ENCODE measurements around the gene TRMT44.
A peak's percentile ranks its signal among the peaks of the same experiment; 100 is the strongest.
"Not testable (repeated sequence)": the region's sequence is repeated elsewhere in the genome, so short reads cannot be mapped to it uniquely, and the experiment has no call there.

Gene TRMT44

DNA sequence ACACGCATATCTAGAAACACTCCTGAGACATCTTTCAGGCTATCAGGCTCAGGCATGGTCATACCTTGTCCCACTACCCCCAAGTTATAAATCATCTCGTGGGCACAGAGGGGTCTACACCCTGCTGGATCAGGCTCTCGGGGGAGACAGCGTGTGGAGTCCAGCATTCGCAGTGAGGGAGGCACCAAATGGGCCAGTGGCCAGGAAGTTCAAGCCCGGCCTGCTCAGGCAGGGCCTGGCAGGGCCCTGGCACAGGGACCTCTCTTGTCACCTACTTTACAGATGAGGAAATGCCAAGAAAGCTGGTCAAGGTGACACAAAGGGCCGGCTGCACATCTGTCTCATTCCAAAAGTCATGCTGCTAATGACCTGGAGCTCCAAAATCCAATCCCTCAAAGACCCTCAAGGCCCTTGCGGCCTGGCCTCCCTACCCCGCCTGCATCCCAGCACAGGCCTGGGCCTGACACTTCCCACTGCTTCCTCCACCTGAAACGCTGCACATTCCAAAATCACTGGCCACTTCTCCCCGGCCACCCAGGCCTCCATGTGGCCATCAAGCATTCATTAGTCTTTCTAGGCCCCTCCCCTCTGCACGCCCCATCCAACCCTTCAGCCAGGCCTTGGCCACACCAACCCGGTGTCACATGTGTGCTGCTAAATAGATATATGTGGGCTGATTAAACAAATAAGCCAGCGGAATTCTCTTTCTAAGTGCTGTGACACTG is 35.6 kb upstream of the TRMT44 start:
- POLR2A ChIA-PET: no interaction called here

DNA sequence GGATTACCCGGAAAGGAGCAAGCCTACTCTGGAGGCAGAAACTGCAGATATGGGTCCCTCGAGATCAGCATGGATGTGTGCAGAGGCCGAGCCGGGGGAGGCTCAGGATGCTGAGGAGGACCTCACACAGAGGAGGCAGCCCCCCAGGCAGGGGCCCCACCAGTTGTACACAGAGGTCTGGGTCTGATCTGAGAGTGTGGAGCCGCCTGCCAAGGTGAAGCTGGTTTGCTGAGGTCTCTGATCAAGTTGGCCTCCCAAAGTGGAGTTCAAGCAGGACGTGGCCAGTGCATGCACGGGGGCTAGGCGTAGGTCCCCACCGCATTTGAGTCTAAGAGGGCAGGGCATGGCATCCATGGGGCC is 35.1 kb upstream of the TRMT44 start:
- DNase-seq (ENCODE audit: extremely low spot score): no peak
- TF ChIP-seq, protein P1, sequence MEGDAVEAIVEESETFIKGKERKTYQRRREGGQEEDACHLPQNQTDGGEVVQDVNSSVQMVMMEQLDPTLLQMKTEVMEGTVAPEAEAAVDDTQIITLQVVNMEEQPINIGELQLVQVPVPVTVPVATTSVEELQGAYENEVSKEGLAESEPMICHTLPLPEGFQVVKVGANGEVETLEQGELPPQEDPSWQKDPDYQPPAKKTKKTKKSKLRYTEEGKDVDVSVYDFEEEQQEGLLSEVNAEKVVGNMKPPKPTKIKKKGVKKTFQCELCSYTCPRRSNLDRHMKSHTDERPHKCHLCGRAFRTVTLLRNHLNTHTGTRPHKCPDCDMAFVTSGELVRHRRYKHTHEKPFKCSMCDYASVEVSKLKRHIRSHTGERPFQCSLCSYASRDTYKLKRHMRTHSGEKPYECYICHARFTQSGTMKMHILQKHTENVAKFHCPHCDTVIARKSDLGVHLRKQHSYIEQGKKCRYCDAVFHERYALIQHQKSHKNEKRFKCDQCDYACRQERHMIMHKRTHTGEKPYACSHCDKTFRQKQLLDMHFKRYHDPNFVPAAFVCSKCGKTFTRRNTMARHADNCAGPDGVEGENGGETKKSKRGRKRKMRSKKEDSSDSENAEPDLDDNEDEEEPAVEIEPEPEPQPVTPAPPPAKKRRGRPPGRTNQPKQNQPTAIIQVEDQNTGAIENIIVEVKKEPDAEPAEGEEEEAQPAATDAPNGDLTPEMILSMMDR (IDR thresholded peaks at IDR 0.05; ENCODE audit: control extremely low read depth, extremely low read depth, low read depth, missing control alignments): no peak
- CTCF ChIA-PET: interaction anchor here (1.7 to 10.8 kb wide), 4 partner anchors 11 to 229 kb away, joined by 5 to 85 read pairs (median 28); no protein-coding TSS in a partner anchor
- POLR2A ChIA-PET: no interaction called here

More for the DNA sequence above, 35.6 kb upstream of the TRMT44 start:
- CTCF ChIA-PET: interaction anchor here (0.8 to 10.8 kb wide), 6 partner anchors 11 to 228 kb away, joined by 3 to 85 read pairs (median 6); no protein-coding TSS in a partner anchor
- TF ChIP-seq, protein P1 (IDR thresholded peaks at IDR 0.05; ENCODE audit: control extremely low read depth, extremely low read depth, low read depth, missing control alignments): no peak
- no peak for DNase-seq (ENCODE audit: extremely low spot score)

DNA sequence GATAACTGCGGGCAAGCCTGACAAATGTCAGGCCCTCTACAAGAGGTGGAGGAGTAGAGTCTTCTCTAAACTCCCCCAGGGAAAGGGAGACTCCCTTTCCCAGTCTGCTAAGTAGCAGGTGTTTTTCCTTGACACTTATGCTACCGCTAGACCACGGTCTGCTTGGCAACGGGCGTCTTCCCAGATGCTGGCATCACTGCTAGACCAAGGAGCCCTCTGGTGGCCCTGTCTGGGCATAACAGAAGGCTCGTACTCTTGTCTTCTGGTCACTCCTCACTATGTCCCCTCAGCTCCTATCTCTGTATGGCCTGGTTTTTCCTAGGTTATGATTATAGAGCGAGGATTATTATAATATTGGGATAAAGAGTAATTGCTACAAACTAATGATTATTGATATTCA is 33.7 kb upstream of the TRMT44 start:
- not testable (repeated sequence) for DNase-seq (ENCODE audit: extremely low spot score)
- ChIA-PET CTCF (interaction anchor here (0.7 to 10.8 kb wide), 8 partner anchors 11 to 230 kb away, joined by 3 to 85 read pairs (median 6); no protein-coding TSS in a partner anchor), POLR2A (interaction anchor here (1.2 kb wide), 1 partner anchor 22 kb away, joined by 3 read pairs; no protein-coding TSS in a partner anchor)
- TF ChIP-seq, protein P1 (IDR thresholded peaks at IDR 0.05; ENCODE audit: control extremely low read depth, extremely low read depth, low read depth, missing control alignments): peak; percentile 36

DNA sequence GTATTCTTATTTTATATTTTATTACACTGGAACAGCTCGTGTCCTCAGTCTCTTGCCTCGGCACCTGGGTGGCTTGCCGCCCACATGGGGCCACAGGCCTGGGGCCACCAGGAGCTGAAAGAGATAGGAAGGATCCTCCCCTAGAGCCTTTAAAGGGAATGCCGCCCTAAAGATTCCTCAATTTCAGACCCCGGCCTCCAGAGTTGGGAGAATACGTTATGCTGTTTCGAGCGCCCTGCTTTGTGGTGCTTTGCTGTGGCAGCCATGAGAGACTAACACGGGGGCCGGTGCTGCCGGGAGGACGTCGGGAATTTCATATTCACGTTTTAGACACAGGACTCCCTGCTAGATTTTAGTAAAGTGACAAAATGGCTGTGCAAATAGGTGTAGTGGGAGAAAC is 33.3 kb upstream of the TRMT44 start:
- DNase-seq (ENCODE audit: extremely low spot score): no peak
- TF ChIP-seq, protein P1 (IDR thresholded peaks at IDR 0.05; ENCODE audit: control extremely low read depth, extremely low read depth, low read depth, missing control alignments): no peak
- CTCF ChIA-PET: interaction anchor here (0.7 to 10.8 kb wide), 12 partner anchors 11 to 235 kb away, joined by 3 to 85 read pairs (median 4); no protein-coding TSS in a partner anchor
- POLR2A ChIA-PET: interaction anchor here (1.2 kb wide), 1 partner anchor 21 kb away, joined by 3 read pairs; no protein-coding TSS in a partner anchor

DNA sequence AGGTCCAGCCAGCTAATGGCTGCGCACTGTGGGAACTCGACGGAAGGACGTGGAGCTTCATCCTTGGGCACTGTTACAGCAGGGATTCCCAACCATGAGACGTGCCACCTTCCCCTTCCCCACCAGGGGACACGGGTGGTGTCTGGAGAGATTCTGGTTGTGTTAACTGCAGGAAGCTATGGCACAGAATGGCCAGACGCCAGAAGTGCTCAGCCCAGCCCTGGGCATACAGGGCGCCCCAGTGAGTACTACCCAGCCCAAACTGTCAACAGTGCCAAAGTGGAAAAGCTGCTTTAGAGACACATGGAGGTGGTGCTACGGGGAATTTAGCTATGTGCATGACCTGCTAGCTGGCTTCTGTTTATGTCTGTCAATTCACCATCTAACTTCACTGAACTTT is 32.8 kb upstream of the TRMT44 start:
- CTCF ChIA-PET: interaction anchor here (0.7 to 10.8 kb wide), 10 partner anchors 11 to 236 kb away, joined by 3 to 85 read pairs (median 4); no protein-coding TSS in a partner anchor
- POLR2A ChIA-PET: interaction anchor here (1.2 kb wide), 1 partner anchor 21 kb away, joined by 3 read pairs; no protein-coding TSS in a partner anchor
- no peak for DNase-seq (ENCODE audit: extremely low spot score)
- TF ChIP-seq, protein P1 (IDR thresholded peaks at IDR 0.05; ENCODE audit: control extremely low read depth, extremely low read depth, low read depth, missing control alignments): no peak

DNA sequence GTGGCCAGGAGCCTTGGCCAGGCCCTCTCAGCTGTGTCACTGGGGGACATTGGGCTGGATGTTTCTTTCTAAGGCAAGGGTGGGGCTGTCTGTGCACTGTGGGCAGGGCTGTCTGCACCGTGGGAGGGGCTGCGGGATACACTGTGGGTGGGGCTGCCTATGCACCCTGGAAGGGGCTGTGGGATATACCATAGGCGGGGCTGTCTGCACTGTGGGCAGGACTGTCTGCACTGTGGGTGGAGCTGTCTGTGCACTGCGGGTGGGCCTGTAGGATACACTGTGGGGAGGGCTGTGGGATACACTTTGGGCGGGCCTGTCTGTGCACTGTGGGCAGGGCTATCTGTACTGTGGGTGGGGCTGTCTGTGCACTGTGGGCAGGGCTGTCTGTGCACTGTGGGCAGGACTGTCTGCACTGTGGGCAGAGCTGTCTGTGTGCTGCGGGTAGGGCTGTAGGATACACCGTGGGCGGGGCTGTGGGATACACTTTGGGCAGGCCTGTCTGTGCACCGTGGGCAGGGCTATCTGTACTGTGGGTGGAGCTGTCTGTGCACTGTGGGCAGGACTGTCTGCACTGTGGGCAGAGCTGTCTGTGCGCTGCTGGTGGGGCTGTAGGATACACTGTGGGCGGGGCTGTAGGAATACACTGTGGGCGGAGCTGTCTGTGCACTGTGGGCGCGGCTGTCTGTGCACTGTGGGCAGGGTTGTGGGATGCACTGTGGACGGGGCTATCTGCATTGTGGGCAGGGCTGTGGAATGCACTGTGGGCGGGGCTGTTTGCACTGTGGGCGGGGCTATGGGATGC is 31.1 kb upstream of the TRMT44 start:
- TF ChIP-seq, protein P1 (IDR thresholded peaks at IDR 0.05; ENCODE audit: control extremely low read depth, extremely low read depth, low read depth, missing control alignments): no peak
- CTCF ChIA-PET: interaction anchor here (1.1 to 10.8 kb wide), 8 partner anchors 9 to 233 kb away, joined by 3 to 85 read pairs (median 6); no protein-coding TSS in a partner anchor
- no peak for DNase-seq (ENCODE audit: extremely low spot score)
- POLR2A ChIA-PET: no interaction called here

Measured in GM10248 (cell line).